ENCODE results near the gene SDSL.

- TF ChIP-seq EP300 (IDR thresholded peaks at IDR 0.05) (no peak), CTCF (IDR thresholded peaks at IDR 0.05) (no peak)
Observed at GRCh38 chr12:113479590-113480335, 57.6 kb downstream of the SDSL start.
